H1 (cell line): ENCODE data around the gene GPX8. TPM values are rescaled to one million over a fixed set of nuclear protein-coding genes. Genes with fewer than 3 reads are reported as not detected.

Experiments used
- CBX5 ChIP-seq: fragments of 300-800, 300-1000 bp; sonication (generic); IDR thresholded peaks from 2 replicates; pipeline ENCODE4 v1.7.1; 2016; ENCODE audit warnings: antibody characterized with exemption, low read length, low read depth
- EGR1 ChIP-seq: IDR thresholded peaks from 2 replicates; pipeline ENCODE4 v1.6.1; 2011; ENCODE audit warnings: low read depth, low read length, borderline replicate concordance
- GABPA ChIP-seq: IDR thresholded peaks from 2 replicates; pipeline ENCODE4 v1.6.1; 2011; ENCODE audit warnings: mild to moderate bottlenecking, low read length, moderate library complexity, borderline replicate concordance; ENCODE audit not compliant: insufficient read depth
- TAF7 ChIP-seq: optimal IDR thresholded peaks from 2 replicates; pipeline ENCODE3; 2011; ENCODE audit warnings: low read depth, mild to moderate bottlenecking, inconsistent platforms, low read length, moderate library complexity, borderline replicate concordance
- polyA plus RNA-seq, 7 experiments: library from polyadenylated mRNA; depleted of rRNA in 3 of 7; stranded (reverse) in 5 of 7; unstranded in 2 of 7; fragments of >200 nt in 5 of 7; fragments of 200-250 nt in 2 of 7; gene quantifications; 1 replicate in 5 of 7; 2 replicates in 1 of 7; 4 replicates in 1 of 7; pipeline versions ENCODE4 v1.2.1 to v1.2.3, GENCODE V29; 2011 to 2013; ENCODE audit warnings: missing spikeins in 2 of 7, mixed read lengths in 2 of 7
- total RNA-seq: library from RNA; stranded (reverse); fragmentation: NEBNext Ultra II Directional; extraction: Animal tissue kit (Norgen Biotek cat#: 25700); gene quantifications from 2 replicates; pipeline ENCODE4 v1.2.1, GENCODE V29; 2021
- TF ChIP-seq, protein P1 (sequence below): fragments of 300-600 bp; sonication (generic); IDR thresholded peaks from 2 replicates; pipeline ENCODE4 v1.7.1; 2012; ENCODE audit warnings: low read length, moderate library complexity, mild to moderate bottlenecking, inconsistent platforms; ENCODE audit not compliant: insufficient replicate concordance
- TF ChIP-seq, protein P2 (sequence below): IDR thresholded peaks from 2 replicates; pipeline ENCODE4 v1.6.1; 2011; ENCODE audit warnings: low read length, improper control_type of control experiment
- TF ChIP-seq, protein P3 (sequence below): IDR thresholded peaks from 2 replicates; pipeline ENCODE4 v1.6.1; 2012; ENCODE audit warnings: inconsistent platforms

The GPX8 gene
- total and polyA plus RNA-seq, 2 of the 8 experiments (the other 6 are each of a cell fraction or from before 2014, with no cell fraction given) = 19.5 to 60.4 TPM

DNA sequence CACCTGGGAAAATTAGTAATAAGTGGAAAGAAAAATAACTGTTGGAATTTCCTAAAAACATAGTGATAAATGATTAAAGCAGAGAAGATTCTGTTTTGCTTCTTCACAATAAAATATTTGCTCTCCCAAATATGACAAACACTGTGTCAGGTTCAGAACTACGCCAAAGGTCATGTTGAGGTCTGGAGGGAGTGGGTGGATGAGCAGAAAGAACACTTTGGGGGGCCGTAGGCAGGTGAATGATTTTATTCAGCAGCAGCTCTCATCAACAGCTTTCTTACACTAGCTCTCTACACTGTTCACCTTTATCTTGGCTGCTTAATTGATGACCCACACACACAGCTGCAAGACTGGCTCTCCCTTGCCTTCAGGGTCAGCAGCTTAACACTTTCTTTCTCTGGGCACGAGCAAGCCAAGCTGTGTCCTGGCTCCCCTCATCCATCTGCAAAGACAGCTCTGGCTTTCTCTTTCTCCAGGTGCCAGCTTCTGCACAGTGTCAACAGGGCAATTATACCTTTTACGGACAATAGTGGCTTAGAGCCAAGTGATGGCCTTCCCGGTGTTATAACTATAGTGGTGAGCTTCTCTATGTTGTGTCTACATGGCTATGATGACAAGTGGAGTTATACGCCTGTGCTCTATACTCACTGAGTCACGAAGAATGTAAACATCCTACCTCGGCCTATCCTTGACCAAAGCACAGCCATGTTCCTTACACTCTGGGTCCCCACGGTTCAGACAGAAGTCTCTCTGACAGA, 18.9 kb upstream of the GPX8 start (continued):
- TF ChIP-seq, protein P1, sequence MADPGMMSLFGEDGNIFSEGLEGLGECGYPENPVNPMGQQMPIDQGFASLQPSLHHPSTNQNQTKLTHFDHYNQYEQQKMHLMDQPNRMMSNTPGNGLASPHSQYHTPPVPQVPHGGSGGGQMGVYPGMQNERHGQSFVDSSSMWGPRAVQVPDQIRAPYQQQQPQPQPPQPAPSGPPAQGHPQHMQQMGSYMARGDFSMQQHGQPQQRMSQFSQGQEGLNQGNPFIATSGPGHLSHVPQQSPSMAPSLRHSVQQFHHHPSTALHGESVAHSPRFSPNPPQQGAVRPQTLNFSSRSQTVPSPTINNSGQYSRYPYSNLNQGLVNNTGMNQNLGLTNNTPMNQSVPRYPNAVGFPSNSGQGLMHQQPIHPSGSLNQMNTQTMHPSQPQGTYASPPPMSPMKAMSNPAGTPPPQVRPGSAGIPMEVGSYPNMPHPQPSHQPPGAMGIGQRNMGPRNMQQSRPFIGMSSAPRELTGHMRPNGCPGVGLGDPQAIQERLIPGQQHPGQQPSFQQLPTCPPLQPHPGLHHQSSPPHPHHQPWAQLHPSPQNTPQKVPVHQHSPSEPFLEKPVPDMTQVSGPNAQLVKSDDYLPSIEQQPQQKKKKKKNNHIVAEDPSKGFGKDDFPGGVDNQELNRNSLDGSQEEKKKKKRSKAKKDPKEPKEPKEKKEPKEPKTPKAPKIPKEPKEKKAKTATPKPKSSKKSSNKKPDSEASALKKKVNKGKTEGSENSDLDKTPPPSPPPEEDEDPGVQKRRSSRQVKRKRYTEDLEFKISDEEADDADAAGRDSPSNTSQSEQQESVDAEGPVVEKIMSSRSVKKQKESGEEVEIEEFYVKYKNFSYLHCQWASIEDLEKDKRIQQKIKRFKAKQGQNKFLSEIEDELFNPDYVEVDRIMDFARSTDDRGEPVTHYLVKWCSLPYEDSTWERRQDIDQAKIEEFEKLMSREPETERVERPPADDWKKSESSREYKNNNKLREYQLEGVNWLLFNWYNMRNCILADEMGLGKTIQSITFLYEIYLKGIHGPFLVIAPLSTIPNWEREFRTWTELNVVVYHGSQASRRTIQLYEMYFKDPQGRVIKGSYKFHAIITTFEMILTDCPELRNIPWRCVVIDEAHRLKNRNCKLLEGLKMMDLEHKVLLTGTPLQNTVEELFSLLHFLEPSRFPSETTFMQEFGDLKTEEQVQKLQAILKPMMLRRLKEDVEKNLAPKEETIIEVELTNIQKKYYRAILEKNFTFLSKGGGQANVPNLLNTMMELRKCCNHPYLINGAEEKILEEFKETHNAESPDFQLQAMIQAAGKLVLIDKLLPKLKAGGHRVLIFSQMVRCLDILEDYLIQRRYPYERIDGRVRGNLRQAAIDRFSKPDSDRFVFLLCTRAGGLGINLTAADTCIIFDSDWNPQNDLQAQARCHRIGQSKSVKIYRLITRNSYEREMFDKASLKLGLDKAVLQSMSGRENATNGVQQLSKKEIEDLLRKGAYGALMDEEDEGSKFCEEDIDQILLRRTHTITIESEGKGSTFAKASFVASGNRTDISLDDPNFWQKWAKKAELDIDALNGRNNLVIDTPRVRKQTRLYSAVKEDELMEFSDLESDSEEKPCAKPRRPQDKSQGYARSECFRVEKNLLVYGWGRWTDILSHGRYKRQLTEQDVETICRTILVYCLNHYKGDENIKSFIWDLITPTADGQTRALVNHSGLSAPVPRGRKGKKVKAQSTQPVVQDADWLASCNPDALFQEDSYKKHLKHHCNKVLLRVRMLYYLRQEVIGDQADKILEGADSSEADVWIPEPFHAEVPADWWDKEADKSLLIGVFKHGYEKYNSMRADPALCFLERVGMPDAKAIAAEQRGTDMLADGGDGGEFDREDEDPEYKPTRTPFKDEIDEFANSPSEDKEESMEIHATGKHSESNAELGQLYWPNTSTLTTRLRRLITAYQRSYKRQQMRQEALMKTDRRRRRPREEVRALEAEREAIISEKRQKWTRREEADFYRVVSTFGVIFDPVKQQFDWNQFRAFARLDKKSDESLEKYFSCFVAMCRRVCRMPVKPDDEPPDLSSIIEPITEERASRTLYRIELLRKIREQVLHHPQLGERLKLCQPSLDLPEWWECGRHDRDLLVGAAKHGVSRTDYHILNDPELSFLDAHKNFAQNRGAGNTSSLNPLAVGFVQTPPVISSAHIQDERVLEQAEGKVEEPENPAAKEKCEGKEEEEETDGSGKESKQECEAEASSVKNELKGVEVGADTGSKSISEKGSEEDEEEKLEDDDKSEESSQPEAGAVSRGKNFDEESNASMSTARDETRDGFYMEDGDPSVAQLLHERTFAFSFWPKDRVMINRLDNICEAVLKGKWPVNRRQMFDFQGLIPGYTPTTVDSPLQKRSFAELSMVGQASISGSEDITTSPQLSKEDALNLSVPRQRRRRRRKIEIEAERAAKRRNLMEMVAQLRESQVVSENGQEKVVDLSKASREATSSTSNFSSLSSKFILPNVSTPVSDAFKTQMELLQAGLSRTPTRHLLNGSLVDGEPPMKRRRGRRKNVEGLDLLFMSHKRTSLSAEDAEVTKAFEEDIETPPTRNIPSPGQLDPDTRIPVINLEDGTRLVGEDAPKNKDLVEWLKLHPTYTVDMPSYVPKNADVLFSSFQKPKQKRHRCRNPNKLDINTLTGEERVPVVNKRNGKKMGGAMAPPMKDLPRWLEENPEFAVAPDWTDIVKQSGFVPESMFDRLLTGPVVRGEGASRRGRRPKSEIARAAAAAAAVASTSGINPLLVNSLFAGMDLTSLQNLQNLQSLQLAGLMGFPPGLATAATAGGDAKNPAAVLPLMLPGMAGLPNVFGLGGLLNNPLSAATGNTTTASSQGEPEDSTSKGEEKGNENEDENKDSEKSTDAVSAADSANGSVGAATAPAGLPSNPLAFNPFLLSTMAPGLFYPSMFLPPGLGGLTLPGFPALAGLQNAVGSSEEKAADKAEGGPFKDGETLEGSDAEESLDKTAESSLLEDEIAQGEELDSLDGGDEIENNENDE = no peak
- TF ChIP-seq, protein P2, sequence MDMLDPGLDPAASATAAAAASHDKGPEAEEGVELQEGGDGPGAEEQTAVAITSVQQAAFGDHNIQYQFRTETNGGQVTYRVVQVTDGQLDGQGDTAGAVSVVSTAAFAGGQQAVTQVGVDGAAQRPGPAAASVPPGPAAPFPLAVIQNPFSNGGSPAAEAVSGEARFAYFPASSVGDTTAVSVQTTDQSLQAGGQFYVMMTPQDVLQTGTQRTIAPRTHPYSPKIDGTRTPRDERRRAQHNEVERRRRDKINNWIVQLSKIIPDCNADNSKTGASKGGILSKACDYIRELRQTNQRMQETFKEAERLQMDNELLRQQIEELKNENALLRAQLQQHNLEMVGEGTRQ = no peak
- TF ChIP-seq, protein P3, sequence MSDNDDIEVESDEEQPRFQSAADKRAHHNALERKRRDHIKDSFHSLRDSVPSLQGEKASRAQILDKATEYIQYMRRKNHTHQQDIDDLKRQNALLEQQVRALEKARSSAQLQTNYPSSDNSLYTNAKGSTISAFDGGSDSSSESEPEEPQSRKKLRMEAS = no peak
- TF ChIP-seq EGR1 (no peak), GABPA (no peak), TAF7 (no peak), CBX5 (no peak)
- TF ChIP-seq, all 59 proteins: peak for 0
